GM12873 (cell line): ENCODE results near the gene HOXD10.

ENCODE experiments used
- TF ChIP-seq, protein P1 (sequence below): IDR thresholded peaks from 2 replicates; pipeline ENCODE4 v1.5.1; 2012; ENCODE audit warnings: low read depth, mild to moderate bottlenecking, moderate library complexity, low read length, control low read depth; ENCODE audit not compliant: insufficient read depth; ENCODE audit errors: missing control alignments

HOXD10 gene

DNA sequence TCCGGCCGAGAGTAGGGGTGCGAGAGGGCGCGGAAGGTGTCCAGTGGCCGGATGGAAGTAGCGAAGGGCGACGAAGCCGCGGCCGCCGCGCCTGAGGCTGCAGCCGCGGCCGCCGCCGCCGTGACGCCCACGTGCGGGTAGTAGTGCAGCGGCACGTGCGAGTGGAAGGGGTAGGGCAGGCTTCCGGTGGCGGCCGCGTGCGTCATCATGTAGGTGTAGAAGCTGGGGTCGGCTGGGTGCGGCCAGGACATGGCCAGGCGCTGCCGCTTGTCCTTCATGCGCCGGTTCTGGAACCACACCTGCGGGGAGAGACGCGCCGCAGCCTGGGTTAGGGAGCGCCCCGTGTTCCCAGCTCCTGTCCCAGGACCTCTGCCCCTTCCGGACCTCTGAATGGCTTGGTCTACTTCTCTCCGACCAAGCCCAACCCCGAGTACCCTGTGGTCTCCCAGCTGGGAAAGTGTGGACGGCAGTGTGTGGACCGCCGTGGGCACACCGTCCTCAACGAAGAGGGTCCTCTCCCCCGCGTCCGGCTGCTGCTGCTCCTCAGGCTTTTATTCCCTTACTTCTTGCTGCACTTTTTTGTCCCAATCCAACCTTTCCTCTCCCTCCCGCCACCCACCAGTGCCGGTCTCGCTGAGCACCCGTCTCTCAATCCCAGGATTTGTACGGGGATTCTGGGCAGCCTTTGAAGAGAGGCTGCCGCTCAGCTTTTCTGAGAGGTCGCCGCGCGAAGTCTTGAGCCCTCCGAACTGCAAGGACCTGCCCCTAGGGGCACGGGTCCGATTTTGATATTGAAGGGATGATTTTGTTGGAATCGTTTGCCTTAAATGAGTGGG is 35.8 kb upstream of the HOXD10 start:
- TF ChIP-seq, protein P1, sequence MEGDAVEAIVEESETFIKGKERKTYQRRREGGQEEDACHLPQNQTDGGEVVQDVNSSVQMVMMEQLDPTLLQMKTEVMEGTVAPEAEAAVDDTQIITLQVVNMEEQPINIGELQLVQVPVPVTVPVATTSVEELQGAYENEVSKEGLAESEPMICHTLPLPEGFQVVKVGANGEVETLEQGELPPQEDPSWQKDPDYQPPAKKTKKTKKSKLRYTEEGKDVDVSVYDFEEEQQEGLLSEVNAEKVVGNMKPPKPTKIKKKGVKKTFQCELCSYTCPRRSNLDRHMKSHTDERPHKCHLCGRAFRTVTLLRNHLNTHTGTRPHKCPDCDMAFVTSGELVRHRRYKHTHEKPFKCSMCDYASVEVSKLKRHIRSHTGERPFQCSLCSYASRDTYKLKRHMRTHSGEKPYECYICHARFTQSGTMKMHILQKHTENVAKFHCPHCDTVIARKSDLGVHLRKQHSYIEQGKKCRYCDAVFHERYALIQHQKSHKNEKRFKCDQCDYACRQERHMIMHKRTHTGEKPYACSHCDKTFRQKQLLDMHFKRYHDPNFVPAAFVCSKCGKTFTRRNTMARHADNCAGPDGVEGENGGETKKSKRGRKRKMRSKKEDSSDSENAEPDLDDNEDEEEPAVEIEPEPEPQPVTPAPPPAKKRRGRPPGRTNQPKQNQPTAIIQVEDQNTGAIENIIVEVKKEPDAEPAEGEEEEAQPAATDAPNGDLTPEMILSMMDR = no peak

DNA sequence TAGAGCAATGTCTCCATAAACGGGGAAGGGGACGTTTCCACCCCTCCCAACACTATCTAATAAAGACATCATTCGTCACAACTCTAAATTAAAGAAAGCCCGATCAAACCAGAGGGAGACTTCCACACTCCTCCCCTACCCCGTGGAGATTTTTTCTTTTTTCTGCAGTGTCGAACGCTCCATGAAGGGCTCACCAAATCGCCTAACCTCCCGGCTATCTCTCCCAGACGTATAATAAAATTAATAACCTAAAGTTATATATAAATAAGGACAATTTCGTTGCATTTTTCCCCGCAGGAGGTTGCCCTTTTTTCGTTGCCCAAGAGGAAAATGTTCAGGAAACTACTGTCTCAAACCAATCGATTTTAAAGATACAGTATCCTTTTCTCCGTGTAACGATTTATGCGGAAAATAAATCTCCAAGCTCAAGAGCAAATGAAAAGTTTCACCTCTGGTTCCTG is 35.2 kb upstream of the HOXD10 start:
- TF ChIP-seq, protein P1 = no peak

DNA sequence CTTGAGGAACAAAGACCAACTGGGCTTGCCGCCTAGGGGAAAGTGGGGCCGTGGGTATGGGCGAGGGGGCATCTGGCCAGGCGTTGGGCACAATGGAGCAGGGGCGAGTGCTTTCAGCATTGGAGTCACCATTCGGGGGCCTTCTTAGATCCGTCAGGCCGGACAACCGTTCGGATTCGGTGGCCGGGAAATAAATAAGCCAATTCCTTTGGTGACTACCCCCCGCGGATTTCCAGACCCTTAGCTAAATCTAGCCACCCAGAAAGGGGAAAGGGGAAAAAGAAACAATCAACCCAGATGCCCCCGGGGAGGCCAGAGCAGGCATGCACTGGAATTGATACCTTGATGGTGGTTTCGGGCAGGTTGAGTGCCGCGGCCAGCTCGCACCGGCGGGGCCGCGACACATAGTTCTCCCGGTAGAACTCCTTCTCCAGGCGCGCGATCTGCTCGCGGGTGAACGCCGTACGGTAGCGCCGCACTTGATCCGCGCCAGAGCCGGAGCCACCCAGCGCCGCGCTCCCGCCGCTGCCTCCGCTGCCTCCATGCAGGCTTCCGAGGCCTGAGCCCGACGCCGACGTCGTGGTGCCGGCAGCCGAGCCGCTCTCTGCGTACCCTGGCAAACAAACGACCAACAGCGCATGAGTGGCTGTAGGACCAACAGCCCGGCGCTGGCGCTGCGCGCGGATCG is 34.6 kb upstream of the HOXD10 start:
- TF ChIP-seq, protein P1 = no peak

DNA sequence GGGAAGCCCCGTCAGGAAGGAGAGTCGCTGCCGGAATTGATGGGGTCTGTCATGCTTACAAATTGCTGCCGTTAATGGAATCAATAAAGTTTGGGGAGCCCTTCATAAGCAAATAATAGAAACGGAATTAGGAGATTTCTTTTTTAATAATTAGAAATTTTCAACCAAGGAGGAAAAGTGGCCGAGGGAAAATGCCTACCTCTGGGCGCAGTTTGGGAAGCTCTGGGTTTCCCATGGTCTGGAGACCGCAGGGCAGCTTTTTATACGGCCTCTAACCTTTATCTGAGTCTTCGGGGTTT is 34.1 kb upstream of the HOXD10 start:
- TF ChIP-seq, protein P1 = no peak

DNA sequence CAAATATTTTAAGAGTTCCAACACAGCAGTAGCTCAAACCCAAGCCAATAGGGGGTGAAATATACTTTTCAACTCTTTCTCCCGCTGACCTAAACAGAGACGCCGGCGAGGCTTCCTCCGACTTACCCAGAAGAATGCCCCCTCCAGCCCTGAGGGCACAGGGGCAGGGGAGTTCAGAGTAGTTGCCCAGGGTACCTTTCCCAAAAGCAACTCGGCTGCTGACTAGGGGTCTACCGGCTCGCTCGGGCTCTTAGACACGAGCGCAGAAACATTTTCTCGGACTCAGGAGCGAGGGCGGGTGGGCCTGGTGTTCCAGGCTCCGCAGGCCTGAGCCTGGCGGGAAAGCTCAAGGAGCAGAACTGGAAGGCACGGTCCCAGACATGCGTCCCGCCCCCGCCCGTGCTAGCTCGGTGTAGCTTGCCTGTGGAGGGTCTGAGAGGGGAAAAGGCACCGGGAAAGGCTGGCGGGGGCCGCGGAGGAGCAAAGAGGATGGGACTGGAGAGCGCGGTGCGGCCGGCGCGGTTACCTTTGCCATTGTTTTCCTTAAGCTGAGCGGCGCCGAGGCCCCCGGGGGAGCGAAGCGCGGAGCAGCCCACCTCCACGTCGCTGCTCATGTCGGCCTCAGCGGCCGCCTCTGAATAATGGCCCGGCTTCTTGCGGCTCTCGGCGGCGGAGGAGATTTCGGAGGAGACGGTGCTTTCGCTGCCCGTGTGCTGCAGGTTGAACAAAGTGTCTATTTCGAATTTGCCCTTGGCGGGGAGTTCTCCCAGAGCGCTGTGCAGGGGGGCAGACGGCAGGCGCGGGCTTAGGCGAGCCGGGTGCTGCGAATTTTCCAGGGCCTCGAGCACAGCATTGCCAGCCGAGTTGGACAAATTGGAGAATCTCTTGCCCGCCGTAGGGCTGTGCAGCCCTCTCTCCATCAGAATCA is 33.5 kb upstream of the HOXD10 start:
- TF ChIP-seq, protein P1 = no peak

DNA sequence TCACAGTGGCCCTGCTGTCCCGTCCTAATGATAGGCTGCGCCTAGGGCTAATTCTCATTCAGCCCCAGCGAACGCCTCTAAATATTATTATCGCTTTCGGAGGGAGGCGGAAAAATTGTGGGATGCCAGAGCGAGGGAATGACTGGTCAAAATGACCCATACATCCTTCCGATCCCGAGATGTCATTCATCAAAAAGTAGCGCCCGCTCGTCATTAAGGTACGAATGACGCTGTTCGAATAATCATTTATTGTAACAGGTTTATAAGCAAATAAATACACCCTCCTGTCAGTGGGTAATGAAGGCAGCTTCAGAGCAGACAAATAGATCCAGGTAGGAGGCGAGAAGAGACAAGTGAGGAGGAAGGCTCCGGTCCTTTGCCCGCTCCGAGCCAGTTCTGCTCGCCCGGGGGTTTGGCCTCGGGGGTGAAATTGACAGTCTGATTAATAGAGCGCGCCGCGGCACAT is 32.7 kb upstream of the HOXD10 start, which contains the start of gene EVX2:
Gene EVX2, minus strand, starts transcription at position 167 of the 466 bp plus-strand sequence. CDS start 186 bp downstream, outside the sequence.
- TF ChIP-seq, protein P1 = no peak

DNA sequence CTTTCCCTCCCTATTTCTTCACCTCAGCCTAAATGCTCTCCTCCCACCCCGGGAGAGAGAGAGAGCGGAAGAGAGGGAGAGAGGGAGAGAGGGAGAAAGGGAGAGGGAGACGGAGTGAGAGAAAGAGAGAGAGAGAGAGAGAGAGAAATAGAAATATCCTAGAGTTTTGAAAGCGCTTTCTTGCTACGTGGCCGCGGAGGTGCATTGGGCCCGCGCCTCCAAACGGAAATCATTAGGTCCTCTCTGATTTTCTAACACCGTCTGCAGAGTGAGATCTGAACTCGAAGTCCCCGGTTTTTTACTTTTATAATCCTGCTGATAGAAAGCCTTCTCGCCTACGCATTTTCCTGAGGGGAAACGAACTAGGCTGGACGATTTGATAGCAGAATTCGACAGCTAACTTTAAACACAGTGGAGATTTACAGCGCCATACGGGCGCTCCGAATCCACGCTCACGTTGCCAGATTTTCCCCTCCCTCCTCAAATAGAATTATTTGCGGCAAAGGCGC is 31.9 kb upstream of the HOXD10 start:
- TF ChIP-seq, protein P1 = no peak
